Endothelial cell of umbilical vein (primary cell): ENCODE measurements around the gene RAPGEF3.

ENCODE experiments used
- CTCF ChIP-seq, 2 donors: IDR thresholded peaks; 1 replicate in 1 of 2; 2 replicates in 1 of 2; pipeline ENCODE4 v1.5.1; 2011; ENCODE audit warnings: low read length in 2 of 2, mild to moderate bottlenecking in 2 of 2, moderate library complexity in 2 of 2, control low read depth in 1 of 2, inconsistent platforms in 1 of 2, low read depth in 1 of 2; ENCODE audit not compliant: insufficient read depth in 1 of 2; ENCODE audit errors: extremely low read depth in 1 of 2
- EZH2 ChIP-seq: IDR thresholded peaks from 2 replicates; pipeline ENCODE4 v1.6.1; 2012; ENCODE audit warnings: borderline replicate concordance, low read depth, mild to moderate bottlenecking, moderate library complexity, low read length, inconsistent platforms; ENCODE audit not compliant: severe bottlenecking
- POLR2AphosphoS5 ChIP-seq: IDR thresholded peaks from 2 replicates; pipeline ENCODE4 v1.6.1; 2012; ENCODE audit warnings: low read depth, mild to moderate bottlenecking, control low read depth, low read length, moderate library complexity; ENCODE audit not compliant: insufficient read depth

GRCh38 chr12:47707355-47707754 lies 51.3 kb downstream of the RAPGEF3 start:
- TF ChIP-seq CTCF (IDR thresholded peaks at IDR 0.05; ENCODE audit: extremely low read depth in 1 of 2, insufficient read depth in 1 of 2, low read depth in 1 of 2, low read length in 2 of 2) (no peak), POLR2AphosphoS5 (no peak), EZH2 (no peak)
